GM12878 (cell line): ENCODE measurements around the gene PATJ. TPM values are rescaled to one million over a fixed set of nuclear protein-coding genes. Genes with fewer than 3 reads are reported as not detected.
"Not testable (repeated sequence)": the region's sequence is repeated elsewhere in the genome, so short reads cannot be mapped to it uniquely, and the experiment has no call there.

ENCODE experiments used
- ATAC-seq: fragments of 200-7000 bp; cut with Tn5 transposase; 3 replicates; pipeline ENCODE4 v1.9.1; 2020; ENCODE audit warnings: mild to moderate bottlenecking, moderate library complexity
- BruUV-seq: library from RNA; stranded (reverse); fragments of 400-500 nt; replicated peaks from 2 replicates; lab custom pipeline; 2021; lab: Mats Ljungman, UMichigan
- CTCF ChIA-PET: fragments of 300-600 bp; sonication (Branson Sonifier 250); formaldehyde crosslinking; extraction: SDS; loops from one replicate; lab custom pipeline; 2021; ENCODE audit warnings: inconsistent platforms; lab: Yijun Ruan, JAX
- POLR2A ChIA-PET: fragments of 350-600 bp; formaldehyde crosslinking; extraction: SDS; loops from one replicate; lab custom pipeline; 2021; ENCODE audit warnings: inconsistent platforms; lab: Charles Lee
- RAD21 ChIA-PET: fragments of 300-600 bp; sonication (Branson Sonifier 250); formaldehyde crosslinking; loops from one replicate; lab custom pipeline; 2023; ENCODE audit warnings: antibody characterized with exemption; ENCODE audit not compliant: unreplicated experiment; lab: Charles Lee
- SMC1A ChIA-PET: fragments of 300-600 bp; sonication (Branson Sonifier 250); formaldehyde crosslinking; loops from one replicate; lab custom pipeline; 2023; ENCODE audit not compliant: unreplicated experiment, uncharacterized antibody; lab: Charles Lee
- DNase-seq: peaks from one replicate; pipeline ENCODE4 v3.0.0-alpha.2; 2011; ENCODE audit warnings: low read depth, low spot score
- FAIRE-seq: peaks from 3 replicates; lab custom pipeline; 2011; peaks lifted over from hg19 to GRCh38; lab: Jason Lieb, UNC
- H2AFZ ChIP-seq: 2 replicates; pipeline ENCODE4 v1.6.0; 2011; ENCODE audit warnings: low read depth, low read length, control low read depth; ENCODE audit not compliant: control insufficient read depth
- H3K27ac ChIP-seq: 2 replicates; pipeline ENCODE4 v1.5.1; 2011; ENCODE audit warnings: control low read depth; ENCODE audit not compliant: control insufficient read depth, insufficient read depth
- H3K27me3 ChIP-seq, 2 experiments: replicated peaks in 1 of 2; 2 replicates each; pipeline versions ENCODE4 v1.6.0 to v1.6.1; 2011; ENCODE audit warnings: low read length in 1 of 2; ENCODE audit not compliant: control insufficient read depth in 2 of 2, insufficient read depth in 2 of 2
- H3K36me3 ChIP-seq, 2 experiments: 2 replicates each; pipeline ENCODE4 v1.5.1; 2011; ENCODE audit warnings: low read length in 1 of 2; ENCODE audit not compliant: control insufficient read depth in 2 of 2, insufficient read depth in 2 of 2
- H3K4me1 ChIP-seq: 2 replicates; pipeline ENCODE4 v1.6.1; 2011; ENCODE audit warnings: mild to moderate bottlenecking, low read length, moderate library complexity, mixed read lengths; ENCODE audit not compliant: control insufficient read depth, insufficient read depth
- H3K4me2 ChIP-seq: 2 replicates; pipeline ENCODE4 v1.6.0; 2011; ENCODE audit warnings: control low read depth; ENCODE audit not compliant: control insufficient read depth, insufficient read depth
- H3K4me3 ChIP-seq: fragments of 200-600 bp; sonication (generic); 2 replicates; pipeline ENCODE4 v1.5.1; 2016
- H3K79me2 ChIP-seq: 2 replicates; pipeline ENCODE4 v1.6.0; 2011; ENCODE audit warnings: low read length; ENCODE audit not compliant: control insufficient read depth, insufficient read depth
- H3K9ac ChIP-seq: 2 replicates; pipeline ENCODE4 v1.8.0; 2011; ENCODE audit warnings: low read length, control low read depth, mixed read lengths; ENCODE audit not compliant: control insufficient read depth, insufficient read depth
- H3K9me3 ChIP-seq: replicated peaks from 3 replicates; pipeline ENCODE4 v1.5.1; 2011; ENCODE audit warnings: mild to moderate bottlenecking, low read length; ENCODE audit not compliant: control insufficient read depth, insufficient read depth
- H4K20me1 ChIP-seq: 2 replicates; pipeline ENCODE4 v1.6.0; 2011; ENCODE audit not compliant: control insufficient read depth, insufficient read depth
- ATF3 ChIP-seq: IDR thresholded peaks from 2 replicates; pipeline ENCODE4 v1.6.1; 2011; ENCODE audit warnings: low read depth, mild to moderate bottlenecking, low read length, moderate library complexity, borderline replicate concordance; ENCODE audit errors: extremely low read depth
- CEBPB ChIP-seq, 2 experiments: fragments of 150-350 bp in 1 of 2; IDR thresholded peaks; 2 replicates each; pipeline ENCODE4 v1.6.1; 2012 to 2014; ENCODE audit warnings: low read depth in 2 of 2, low read length in 2 of 2, borderline replicate concordance in 1 of 2, inconsistent platforms in 1 of 2
- CHD2 ChIP-seq: IDR thresholded peaks from 2 replicates; pipeline ENCODE4 v1.6.1; 2011; ENCODE audit warnings: low read depth, low read length, improper control_type of control experiment, borderline replicate concordance
- MTA3 ChIP-seq: IDR thresholded peaks from 2 replicates; pipeline ENCODE4 v1.6.1; 2012; ENCODE audit warnings: low read length, inconsistent platforms, borderline replicate concordance
- REST ChIP-seq: IDR thresholded peaks from 2 replicates; pipeline ENCODE4 v1.6.1; 2012; ENCODE audit warnings: mild to moderate bottlenecking, low read depth, low read length
- ZBTB4 ChIP-seq: fragments of 450-650 bp; formaldehyde crosslinking; IDR thresholded peaks from 2 replicates; pipeline ENCODE4 v1.4.0; 2022; ENCODE audit warnings: mild to moderate bottlenecking, moderate library complexity
- WGBS: methylation state at CpG from one replicate; pipeline ENCODE4 v1.1.6; 2016; ENCODE audit warnings: low lambda C conversion rate; ENCODE audit not compliant: insufficient replicate concordance, insufficient coverage; ENCODE audit errors: missing lambda C conversion rate; 5-methylcytosine and 5-hydroxymethylcytosine counted together
- in situ Hi-C: fragments of 300-500 bp; cut with MboI; formaldehyde crosslinking; loops from 9 replicates; pipeline ENCODE4 v1.14.3; 2018; ENCODE audit warnings: mixed read lengths
- intact Hi-C: fragments of 100-400 bp; cut with micrococcal nuclease; formaldehyde crosslinking; loops from one replicate; pipeline ENCODE4 v1.14.2; 2022; ENCODE audit not compliant: unreplicated experiment
- polyA plus RNA-seq, 11 experiments: library from polyadenylated mRNA; depleted of rRNA in 4 of 11; unstranded in 6 of 11; stranded (reverse) in 5 of 11; fragments of >200 nt; fragmentation: Nextera tagmentation in 4 of 11; fragmentation: Illumina TruSeq in 1 of 11; extraction: Ambion mirVana in 4 of 11; extraction: Trizol in 1 of 11; gene quantifications; 1 replicate in 1 of 11; 2 replicates in 10 of 11; pipeline versions ENCODE4 v1.2.1 to v1.2.3, GENCODE V29; 2011 to 2016; ENCODE audit warnings: inconsistent platforms in 2 of 11, missing spikeins in 2 of 11, low read depth in 1 of 11
- total RNA-seq, 4 experiments: library from RNA; depleted of rRNA in 3 of 4; stranded (reverse); fragments of >200 nt in 3 of 4; fragmentation: Illumina TruSeq in 1 of 4; extraction: Trizol in 1 of 4; gene quantifications; 2 replicates each; pipeline versions ENCODE4 v1.2.1 to v1.2.3, GENCODE V29; 2013 to 2021

The PATJ gene
- total and polyA plus RNA-seq, 10 of the 15 experiments (the other 5 are each of a cell fraction or from before 2014, with no cell fraction given) = 2.8 to 13.9 (median 6.9) TPM

GRCh38 chr1:61879887-61880474 lies 137.7 kb downstream of the PATJ start:
- POLR2A ChIA-PET = interaction anchor here (0.7 kb wide), 1 partner anchor 132 kb away, joined by 3 read pairs; no protein-coding TSS in a partner anchor
- 51% methylated on average over 5 of the region's 5 CpGs for WGBS
- H3K9ac ChIP-seq, H3K4me1 ChIP-seq, H3K4me3 ChIP-seq, H3K79me2 ChIP-seq, FAIRE-seq, BruUV-seq, intact Hi-C loops, H3K4me2 ChIP-seq, H3K9me3 ChIP-seq, H3K36me3 ChIP-seq, H3K27me3 ChIP-seq, H2AFZ ChIP-seq, RAD21 ChIA-PET, CTCF ChIA-PET, ATAC-seq, DNase-seq, H4K20me1 ChIP-seq, in situ Hi-C loops, SMC1A ChIA-PET, H3K27ac ChIP-seq: not testable (repeated sequence)

GRCh38 chr1:61887076-61887867 lies 145.0 kb downstream of the PATJ start:
- intact Hi-C loops (no loop called here), in situ Hi-C loops (no loop called here)
- Histone ChIP-seq H3K4me1 (no peaks in the 10 kb centered on the region), H3K27ac (no peak overlapping the region), H3K79me2 (no peaks in the 10 kb centered on the region), H2AFZ (no peak overlapping the region), H3K4me3 (no peak overlapping the region), H4K20me1 (no peaks in the 10 kb centered on the region), H3K9ac (no peak overlapping the region), H3K9me3 (no peaks in the 10 kb centered on the region), H3K36me3 (no peaks in the 10 kb centered on the region), H3K27me3 (no peaks in the 10 kb centered on the region), H3K4me2 (no peak overlapping the region)
- FAIRE-seq (no peak), ATAC-seq (no peak), DNase-seq (no peak)
- ChIA-PET CTCF (interaction anchor here (0.7 kb wide), 1 partner anchor 128 kb away, joined by 3 read pairs; no protein-coding TSS in a partner anchor), POLR2A (no interaction called here), RAD21 (no interaction called here), SMC1A (interaction anchor here (1.6 kb wide), 1 partner anchor 34 kb away, joined by 5 read pairs; no protein-coding TSS in a partner anchor)
- 78% methylated on average over 3 of the region's 3 CpGs for WGBS
- BruUV-seq = no TSS peak
- TF ChIP-seq ATF3 = no peak
- TF ChIP-seq MTA3 = no peak
- TF ChIP-seq ZBTB4 = no peak
- TF ChIP-seq CEBPB (IDR thresholded peaks at IDR 0.05; ENCODE audit: borderline replicate concordance in 1 of 2, low read depth in 2 of 2, low read length in 2 of 2) = no peak
- no peak for TF ChIP-seq CHD2
- no peak for TF ChIP-seq REST
